ENCODE data around the gene SFMBT2. TPM values are rescaled to one million over a fixed set of nuclear protein-coding genes. Genes with fewer than 3 reads are reported as not detected.

Gene SFMBT2
- total RNA-seq, 1 experiment from 2014 or later: 7.4 TPM

DNA sequence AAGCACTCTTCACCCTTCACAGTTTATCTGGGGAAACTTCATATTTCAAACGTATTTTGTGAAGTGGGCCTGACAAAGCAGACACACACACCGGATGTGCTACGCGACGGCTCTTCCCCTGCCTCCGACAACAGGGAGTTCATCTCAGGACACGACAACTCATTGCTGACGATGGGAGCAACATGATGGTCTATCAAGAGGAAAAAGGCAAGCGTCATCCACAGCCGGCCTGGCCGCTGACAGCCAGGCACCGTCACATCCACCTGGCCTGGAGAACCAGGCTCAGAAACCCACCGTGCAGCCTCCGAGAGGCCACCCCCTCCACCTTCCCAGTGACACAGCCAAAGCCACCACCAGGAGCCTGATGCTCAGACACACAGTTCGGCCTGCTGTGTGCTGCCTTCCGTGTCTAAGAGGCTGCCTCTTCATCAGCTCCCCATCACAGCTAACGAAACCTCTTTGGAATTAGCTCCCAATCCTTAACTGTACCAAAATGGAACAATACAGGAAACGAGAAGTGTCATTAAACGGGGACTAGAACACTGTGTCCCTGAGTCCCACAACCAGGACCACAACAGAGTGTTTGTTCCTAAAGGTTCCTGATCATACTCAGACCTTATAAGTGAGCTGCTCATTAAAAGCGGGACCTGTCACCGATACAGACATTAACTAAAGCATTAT is 76.7 kb downstream of the SFMBT2 start:
- TF ChIP-seq, protein P1, sequence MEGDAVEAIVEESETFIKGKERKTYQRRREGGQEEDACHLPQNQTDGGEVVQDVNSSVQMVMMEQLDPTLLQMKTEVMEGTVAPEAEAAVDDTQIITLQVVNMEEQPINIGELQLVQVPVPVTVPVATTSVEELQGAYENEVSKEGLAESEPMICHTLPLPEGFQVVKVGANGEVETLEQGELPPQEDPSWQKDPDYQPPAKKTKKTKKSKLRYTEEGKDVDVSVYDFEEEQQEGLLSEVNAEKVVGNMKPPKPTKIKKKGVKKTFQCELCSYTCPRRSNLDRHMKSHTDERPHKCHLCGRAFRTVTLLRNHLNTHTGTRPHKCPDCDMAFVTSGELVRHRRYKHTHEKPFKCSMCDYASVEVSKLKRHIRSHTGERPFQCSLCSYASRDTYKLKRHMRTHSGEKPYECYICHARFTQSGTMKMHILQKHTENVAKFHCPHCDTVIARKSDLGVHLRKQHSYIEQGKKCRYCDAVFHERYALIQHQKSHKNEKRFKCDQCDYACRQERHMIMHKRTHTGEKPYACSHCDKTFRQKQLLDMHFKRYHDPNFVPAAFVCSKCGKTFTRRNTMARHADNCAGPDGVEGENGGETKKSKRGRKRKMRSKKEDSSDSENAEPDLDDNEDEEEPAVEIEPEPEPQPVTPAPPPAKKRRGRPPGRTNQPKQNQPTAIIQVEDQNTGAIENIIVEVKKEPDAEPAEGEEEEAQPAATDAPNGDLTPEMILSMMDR (IDR thresholded peaks at IDR 0.05; ENCODE audit: unreplicated experiment): no peak
- CTCF ChIA-PET: no interaction called here
- no TSS peak for BruUV-seq (replicated peaks)
- Mint-ChIP-seq H3K4me1 (ENCODE audit: insufficient read depth, unreplicated experiment) (peaks cover 4% of the 10 kb centered on the region), H3K27me3 (ENCODE audit: insufficient read depth, unreplicated experiment) (no peaks in the 10 kb centered on the region), H3K27ac (ENCODE audit: low read depth, unreplicated experiment) (no peak overlapping the region), H3K36me3 (ENCODE audit: insufficient read depth, unreplicated experiment) (peaks cover 2% of the 10 kb centered on the region), H3K9me3 (ENCODE audit: unreplicated experiment) (no peaks in the 10 kb centered on the region), H3K4me3 (ENCODE audit: unreplicated experiment) (no peak overlapping the region)
- intact Hi-C loops (cut with micrococcal nuclease): no loop called here
- POLR2A ChIA-PET: no interaction called here
- DNase-seq (ENCODE audit: unreplicated experiment): no peak

DNA sequence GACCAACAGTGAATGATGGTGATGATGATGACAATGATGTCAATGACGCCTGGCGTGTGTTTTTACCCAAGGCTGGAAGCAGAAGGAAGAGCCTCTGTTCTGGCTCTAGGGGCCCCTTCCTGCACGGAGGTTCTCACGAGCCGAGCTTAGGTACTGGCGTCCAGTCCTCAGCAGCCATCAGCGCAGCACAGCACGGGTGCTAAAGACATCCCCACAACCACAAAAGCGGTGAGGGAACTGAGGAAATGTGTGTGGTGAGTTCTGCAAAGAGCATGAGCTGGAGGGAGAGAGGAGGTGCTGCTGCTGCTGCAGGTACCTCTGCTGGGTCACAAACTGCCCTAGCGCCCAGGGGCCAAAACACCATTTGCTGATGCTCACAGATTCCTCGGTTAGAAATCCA is 81.6 kb downstream of the SFMBT2 start:
- Mint-ChIP-seq H3K27ac (ENCODE audit: low read depth, unreplicated experiment) (no peak overlapping the region), H3K36me3 (ENCODE audit: insufficient read depth, unreplicated experiment) (peaks cover 7% of the 10 kb centered on the region), H3K9me3 (ENCODE audit: unreplicated experiment) (no peaks in the 10 kb centered on the region), H3K4me1 (ENCODE audit: insufficient read depth, unreplicated experiment) (no peaks in the 10 kb centered on the region), H3K27me3 (ENCODE audit: insufficient read depth, unreplicated experiment) (no peaks in the 10 kb centered on the region), H3K4me3 (ENCODE audit: unreplicated experiment) (no peak overlapping the region)
- TF ChIP-seq, protein P1 (IDR thresholded peaks at IDR 0.05; ENCODE audit: unreplicated experiment): no peak
- intact Hi-C loops (cut with micrococcal nuclease): no loop called here
- CTCF ChIA-PET: no interaction called here
- no TSS peak for BruUV-seq (replicated peaks)
- POLR2A ChIA-PET: no interaction called here
- no peak for DNase-seq (ENCODE audit: unreplicated experiment)

DNA sequence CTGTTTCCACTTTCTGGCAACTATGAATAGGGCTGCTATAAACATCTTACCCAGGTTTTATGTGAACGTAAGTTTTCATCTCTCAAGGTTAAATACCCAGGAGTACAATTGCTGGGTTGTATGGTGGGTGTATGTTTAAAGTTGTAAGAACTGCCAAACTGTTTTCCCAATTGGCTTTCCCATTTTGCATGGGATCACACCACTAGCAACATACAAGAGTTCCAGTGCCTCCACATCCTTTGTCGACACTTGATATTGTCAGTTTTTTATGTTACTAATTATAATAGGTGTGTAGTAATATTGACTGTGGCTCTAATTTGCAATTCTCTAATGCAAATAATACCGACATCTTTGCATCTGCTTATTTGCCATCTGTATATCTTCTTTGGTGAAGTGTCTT is 82.9 kb downstream of the SFMBT2 start:
- intact Hi-C loops (cut with micrococcal nuclease): no loop called here
- ChIA-PET CTCF (no interaction called here), POLR2A (no interaction called here)
- Mint-ChIP-seq H3K4me3 (ENCODE audit: unreplicated experiment) (no peak overlapping the region), H3K4me1 (ENCODE audit: insufficient read depth, unreplicated experiment) (no peaks in the 10 kb centered on the region), H3K27me3 (ENCODE audit: insufficient read depth, unreplicated experiment) (no peaks in the 10 kb centered on the region), H3K27ac (ENCODE audit: low read depth, unreplicated experiment) (no peak overlapping the region), H3K9me3 (ENCODE audit: unreplicated experiment) (no peaks in the 10 kb centered on the region), H3K36me3 (ENCODE audit: insufficient read depth, unreplicated experiment) (peaks cover 7% of the 10 kb centered on the region)
- BruUV-seq (replicated peaks): no TSS peak
- TF ChIP-seq, protein P1 (IDR thresholded peaks at IDR 0.05; ENCODE audit: unreplicated experiment): no peak
- DNase-seq (ENCODE audit: unreplicated experiment): no peak

DNA sequence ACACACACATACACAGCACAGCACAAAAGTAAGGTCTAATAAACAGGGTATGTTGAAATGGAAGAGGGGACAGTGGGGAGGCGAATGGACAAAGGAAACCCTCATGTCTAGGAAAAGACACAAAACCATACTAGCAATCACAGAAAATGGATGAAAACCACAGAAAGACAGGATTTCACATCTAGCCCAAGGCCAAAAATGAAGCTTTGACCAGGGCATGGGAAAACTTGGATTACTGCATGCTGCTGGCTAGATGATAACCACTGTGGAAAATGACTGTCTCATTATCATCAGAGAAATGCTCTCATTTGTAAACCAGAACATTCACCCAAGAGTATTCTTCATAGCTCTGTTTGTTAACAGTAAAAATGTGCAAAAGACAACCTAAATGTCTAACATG is 88.2 kb downstream of the SFMBT2 start:
- no peak overlapping the region for H3K27ac Mint-ChIP-seq (ENCODE audit: low read depth, unreplicated experiment)
- no peak for DNase-seq (ENCODE audit: unreplicated experiment)
- peaks cover 4% of the 10 kb centered on the region for H3K36me3 Mint-ChIP-seq (ENCODE audit: insufficient read depth, unreplicated experiment)
- ChIA-PET POLR2A (interaction anchor here (0.8 kb wide), 1 partner anchor 18 kb away, joined by 3 read pairs; no protein-coding TSS in a partner anchor), CTCF (no interaction called here)
- no peak overlapping the region for H3K4me3 Mint-ChIP-seq (ENCODE audit: unreplicated experiment)
- TF ChIP-seq, protein P1 (IDR thresholded peaks at IDR 0.05; ENCODE audit: unreplicated experiment): no peak
- no peaks in the 10 kb centered on the region for H3K27me3 Mint-ChIP-seq (ENCODE audit: insufficient read depth, unreplicated experiment)
- peaks cover 15% of the 10 kb centered on the region for H3K9me3 Mint-ChIP-seq (ENCODE audit: unreplicated experiment)
- H3K4me1 Mint-ChIP-seq (ENCODE audit: insufficient read depth, unreplicated experiment): peaks cover 25% of the 10 kb centered on the region
- no TSS peak for BruUV-seq (replicated peaks)
- intact Hi-C loops (cut with micrococcal nuclease): no loop called here
